H1 (cell line): Measurements from ENCODE around the gene OR52E4. TPM values are rescaled to one million over a fixed set of nuclear protein-coding genes. Genes with fewer than 3 reads are reported as not detected.

ENCODE experiments used
- BRCA1 ChIP-seq: IDR thresholded peaks from 2 replicates; pipeline ENCODE4 v1.6.1; 2012; ENCODE audit warnings: low read depth, low read length, improper control_type of control experiment
- CHD1 ChIP-seq: IDR thresholded peaks from 2 replicates; pipeline ENCODE4 v1.6.1; 2012; ENCODE audit warnings: low read depth, low read length, improper control_type of control experiment
- CHD7 ChIP-seq: fragments of 300-600 bp; sonication (generic); IDR thresholded peaks from 2 replicates; pipeline ENCODE4 v1.7.1; 2012; ENCODE audit warnings: low read length, moderate library complexity, mild to moderate bottlenecking, inconsistent platforms; ENCODE audit not compliant: insufficient replicate concordance
- EGR1 ChIP-seq: IDR thresholded peaks from 2 replicates; pipeline ENCODE4 v1.6.1; 2011; ENCODE audit warnings: low read depth, low read length, borderline replicate concordance
- GTF2F1 ChIP-seq: IDR thresholded peaks from 2 replicates; pipeline ENCODE4 v1.6.1; 2012; ENCODE audit warnings: low read depth, low read length, improper control_type of control experiment, borderline replicate concordance
- SAP30 ChIP-seq: fragments of 300-600 bp; sonication (generic); IDR thresholded peaks from 2 replicates; pipeline ENCODE4 v1.7.1; 2012; ENCODE audit warnings: low read length, moderate library complexity, mild to moderate bottlenecking, inconsistent platforms; ENCODE audit not compliant: insufficient read depth, insufficient replicate concordance
- SIN3A ChIP-seq, 2 experiments: IDR thresholded peaks in 1 of 2; conservative IDR thresholded peaks in 1 of 2; 2 replicates each; pipeline ENCODE4 v1.6.1; 2011 to 2012; ENCODE audit warnings: low read length in 2 of 2, improper control_type of control experiment in 1 of 2, low read depth in 1 of 2, mild to moderate bottlenecking in 1 of 2
- polyA plus RNA-seq, 7 experiments: library from polyadenylated mRNA; depleted of rRNA in 3 of 7; stranded (reverse) in 5 of 7; unstranded in 2 of 7; fragments of >200 nt in 5 of 7; fragments of 200-250 nt in 2 of 7; gene quantifications; 1 replicate in 5 of 7; 2 replicates in 1 of 7; 4 replicates in 1 of 7; pipeline versions ENCODE4 v1.2.1 to v1.2.3, GENCODE V29; 2011 to 2013; ENCODE audit warnings: missing spikeins in 2 of 7, mixed read lengths in 2 of 7
- total RNA-seq: library from RNA; stranded (reverse); fragmentation: NEBNext Ultra II Directional; extraction: Animal tissue kit (Norgen Biotek cat#: 25700); gene quantifications from 2 replicates; pipeline ENCODE4 v1.2.1, GENCODE V29; 2021
- TF ChIP-seq, protein P1 (sequence below), 3 experiments: IDR thresholded peaks; 1 replicate in 2 of 3; 2 replicates in 1 of 3; pipeline versions ENCODE4 v1.5.1 to v1.6.1; 2011; ENCODE audit warnings: low read length in 3 of 3, mild to moderate bottlenecking in 3 of 3, inconsistent platforms in 2 of 3, low read depth in 1 of 3, moderate library complexity in 1 of 3; ENCODE audit not compliant: insufficient read depth in 1 of 3; ENCODE audit errors: control extremely low read depth in 1 of 3

OR52E4 gene
- total and polyA plus RNA-seq, 2 of the 8 experiments (the other 6 are each of a cell fraction or from before 2014, with no cell fraction given): not detected

DNA sequence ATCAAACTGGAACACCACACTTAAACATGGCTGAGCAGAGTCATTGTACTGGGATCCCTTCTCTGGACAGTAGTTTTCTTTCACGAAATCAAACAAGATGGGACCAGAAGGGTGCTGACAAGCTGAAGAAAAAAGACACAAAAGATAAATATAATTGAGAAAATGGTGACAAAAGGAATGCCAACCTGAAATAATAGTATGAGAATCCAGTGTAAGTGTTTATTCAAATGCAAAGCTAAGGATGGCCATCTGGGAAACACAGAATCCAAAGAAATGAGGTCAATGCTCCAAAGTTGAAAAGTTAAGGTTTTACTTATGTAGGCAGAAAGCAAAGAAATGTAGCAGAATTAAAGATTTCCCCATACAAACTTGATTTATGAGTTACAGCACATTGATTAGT lies 7.2 kb downstream of the OR52E4 start (continued):
- TF ChIP-seq, protein P1, sequence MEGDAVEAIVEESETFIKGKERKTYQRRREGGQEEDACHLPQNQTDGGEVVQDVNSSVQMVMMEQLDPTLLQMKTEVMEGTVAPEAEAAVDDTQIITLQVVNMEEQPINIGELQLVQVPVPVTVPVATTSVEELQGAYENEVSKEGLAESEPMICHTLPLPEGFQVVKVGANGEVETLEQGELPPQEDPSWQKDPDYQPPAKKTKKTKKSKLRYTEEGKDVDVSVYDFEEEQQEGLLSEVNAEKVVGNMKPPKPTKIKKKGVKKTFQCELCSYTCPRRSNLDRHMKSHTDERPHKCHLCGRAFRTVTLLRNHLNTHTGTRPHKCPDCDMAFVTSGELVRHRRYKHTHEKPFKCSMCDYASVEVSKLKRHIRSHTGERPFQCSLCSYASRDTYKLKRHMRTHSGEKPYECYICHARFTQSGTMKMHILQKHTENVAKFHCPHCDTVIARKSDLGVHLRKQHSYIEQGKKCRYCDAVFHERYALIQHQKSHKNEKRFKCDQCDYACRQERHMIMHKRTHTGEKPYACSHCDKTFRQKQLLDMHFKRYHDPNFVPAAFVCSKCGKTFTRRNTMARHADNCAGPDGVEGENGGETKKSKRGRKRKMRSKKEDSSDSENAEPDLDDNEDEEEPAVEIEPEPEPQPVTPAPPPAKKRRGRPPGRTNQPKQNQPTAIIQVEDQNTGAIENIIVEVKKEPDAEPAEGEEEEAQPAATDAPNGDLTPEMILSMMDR (IDR thresholded peaks at IDR 0.05; ENCODE audit: control extremely low read depth in 1 of 3, insufficient read depth in 1 of 3, low read depth in 1 of 3, low read length in 3 of 3): no peak
- no peak for TF ChIP-seq BRCA1
- TF ChIP-seq EGR1: no peak
- TF ChIP-seq CHD1: no peak
- TF ChIP-seq SIN3A (conservative IDR thresholded peaks at IDR 0.05 in 1 of 2, IDR thresholded peaks at IDR 0.05 in 1 of 2; ENCODE audit: low read depth in 1 of 2, low read length in 2 of 2): no peak
- no peak for TF ChIP-seq GTF2F1
- TF ChIP-seq CHD7: no peak
- TF ChIP-seq SAP30: no peak
